Activated gamma-delta T cell (primary cell): ENCODE measurements around the gene ARSD.
"Not testable (repeated sequence)": the region's sequence is repeated elsewhere in the genome, so short reads cannot be mapped to it uniquely, and the experiment has no call there.

Experiments
- DNase-seq: peaks from one replicate; lab custom pipeline; 2025; lab: John Stamatoyannopoulos, UW

Gene ARSD

GRCh38 chrX:2892816-2893215, 36.3 kb downstream of the ARSD start:
- DNase-seq = no peak

- DNase-seq = not testable (repeated sequence)
These were observed 38.3 kb downstream of the ARSD start for GRCh38 chrX:2890536-2891460.

- not testable (repeated sequence) for DNase-seq
These were observed 39.2 kb downstream of the ARSD start for GRCh38 chrX:2889706-2890490.

GRCh38 chrX:2889045-2889605, 40.0 kb downstream of the ARSD start:
- no peak for DNase-seq

- no peak for DNase-seq
These were observed 40.8 kb downstream of the ARSD start for GRCh38 chrX:2888309-2888708.

GRCh38 chrX:2883770-2884169, 45.4 kb downstream of the ARSD start:
- no peak for DNase-seq

GRCh38 chrX:2879670-2880069, 49.5 kb downstream of the ARSD start:
- no peak for DNase-seq

GRCh38 chrX:2878563-2878962, 50.6 kb downstream of the ARSD start:
- DNase-seq = no peak

GRCh38 chrX:2875798-2876399, 53.2 kb downstream of the ARSD start:
- no peak for DNase-seq

GRCh38 chrX:2875136-2875481, 54.0 kb downstream of the ARSD start:
- DNase-seq = no peak

- DNase-seq = no peak
These were observed 54.7 kb downstream of the ARSD start for GRCh38 chrX:2874222-2875135.

- DNase-seq = no peak
These were observed 56.4 kb downstream of the ARSD start for GRCh38 chrX:2872671-2873277.

- DNase-seq = no peak
These were observed 57.3 kb downstream of the ARSD start for GRCh38 chrX:2871831-2872230.

- no peak for DNase-seq
These were observed 58.5 kb downstream of the ARSD start for GRCh38 chrX:2870650-2871049.

- DNase-seq = no peak
These were observed 61.9 kb downstream of the ARSD start for GRCh38 chrX:2867206-2867605.

- DNase-seq = no peak
These were observed 65.5 kb downstream of the ARSD start for GRCh38 chrX:2863646-2864045.

GRCh38 chrX:2862404-2862803, 66.7 kb downstream of the ARSD start:
- no peak for DNase-seq

GRCh38 chrX:2859197-2859797, 69.8 kb downstream of the ARSD start:
- DNase-seq = no peak

GRCh38 chrX:2857566-2857965, 71.6 kb downstream of the ARSD start:
- DNase-seq = no peak

GRCh38 chrX:2855761-2856160, 73.4 kb downstream of the ARSD start:
- DNase-seq = no peak
